Loucy (cell line): Measurements from ENCODE around the gene WDR54.

Source experiments
- EZH2phosphoT487 ChIP-seq: fragments of 200-600 bp; IDR thresholded peaks from 2 replicates; pipeline ENCODE4 v1.6.1; 2018; ENCODE audit warnings: antibody characterized with exemption, mild to moderate bottlenecking, moderate library complexity, borderline replicate concordance
- TF ChIP-seq, protein P1 (sequence below): fragments of 200-600 bp; sonication (generic); conservative IDR thresholded peaks from 2 replicates; pipeline ENCODE4 v1.5.1; 2014; ENCODE audit warnings: mild to moderate bottlenecking, antibody characterized with exemption, low read length

- TF ChIP-seq, protein P1, sequence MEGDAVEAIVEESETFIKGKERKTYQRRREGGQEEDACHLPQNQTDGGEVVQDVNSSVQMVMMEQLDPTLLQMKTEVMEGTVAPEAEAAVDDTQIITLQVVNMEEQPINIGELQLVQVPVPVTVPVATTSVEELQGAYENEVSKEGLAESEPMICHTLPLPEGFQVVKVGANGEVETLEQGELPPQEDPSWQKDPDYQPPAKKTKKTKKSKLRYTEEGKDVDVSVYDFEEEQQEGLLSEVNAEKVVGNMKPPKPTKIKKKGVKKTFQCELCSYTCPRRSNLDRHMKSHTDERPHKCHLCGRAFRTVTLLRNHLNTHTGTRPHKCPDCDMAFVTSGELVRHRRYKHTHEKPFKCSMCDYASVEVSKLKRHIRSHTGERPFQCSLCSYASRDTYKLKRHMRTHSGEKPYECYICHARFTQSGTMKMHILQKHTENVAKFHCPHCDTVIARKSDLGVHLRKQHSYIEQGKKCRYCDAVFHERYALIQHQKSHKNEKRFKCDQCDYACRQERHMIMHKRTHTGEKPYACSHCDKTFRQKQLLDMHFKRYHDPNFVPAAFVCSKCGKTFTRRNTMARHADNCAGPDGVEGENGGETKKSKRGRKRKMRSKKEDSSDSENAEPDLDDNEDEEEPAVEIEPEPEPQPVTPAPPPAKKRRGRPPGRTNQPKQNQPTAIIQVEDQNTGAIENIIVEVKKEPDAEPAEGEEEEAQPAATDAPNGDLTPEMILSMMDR = no peak
- no peak for TF ChIP-seq EZH2phosphoT487
These were observed 53.0 kb downstream of the WDR54 start for GRCh38 chr2:74474481-74474880.
